ENCODE measurements around the gene LRBA.

LRBA gene

GRCh38 chr4:150725957-150726523 is 289.0 kb downstream of the LRBA start:
- no peak for DNase-seq (ENCODE audit: low read depth)

- DNase-seq (ENCODE audit: low read depth) = no peak
Observed at GRCh38 chr4:150723727-150724411, 291.2 kb downstream of the LRBA start.

- DNase-seq (ENCODE audit: low read depth) = no peak
Observed at GRCh38 chr4:150722908-150723362, 292.1 kb downstream of the LRBA start.

GRCh38 chr4:150720973-150721518 is 294.0 kb downstream of the LRBA start:
- DNase-seq (ENCODE audit: low read depth) = no peak

- DNase-seq (ENCODE audit: low read depth) = no peak
Observed at GRCh38 chr4:150717952-150718351, 297.1 kb downstream of the LRBA start.

- no peak for DNase-seq (ENCODE audit: low read depth)
Observed at GRCh38 chr4:150714462-150715438, 300.3 kb downstream of the LRBA start.

- DNase-seq (ENCODE audit: low read depth) = no peak
Observed at GRCh38 chr4:150713251-150713650, 301.8 kb downstream of the LRBA start.

GRCh38 chr4:150710770-150711375 is 304.2 kb downstream of the LRBA start:
- DNase-seq (ENCODE audit: low read depth) = no peak

GRCh38 chr4:150708004-150708403 is 307.1 kb downstream of the LRBA start:
- no peak for DNase-seq (ENCODE audit: low read depth)

- DNase-seq (ENCODE audit: low read depth) = no peak
Observed at GRCh38 chr4:150699599-150699998, 315.5 kb downstream of the LRBA start.

GRCh38 chr4:150695162-150695561 is 319.9 kb downstream of the LRBA start:
- no peak for DNase-seq (ENCODE audit: low read depth)

- no peak for DNase-seq (ENCODE audit: low read depth)
Observed at GRCh38 chr4:150694438-150694837, 320.6 kb downstream of the LRBA start.

GRCh38 chr4:150683775-150684350 is 331.2 kb downstream of the LRBA start:
- no peak for DNase-seq (ENCODE audit: low read depth)

- no peak for DNase-seq (ENCODE audit: low read depth)
Observed at GRCh38 chr4:150682126-150682525, 333.0 kb downstream of the LRBA start.

GRCh38 chr4:150681063-150681462 is 334.0 kb downstream of the LRBA start:
- DNase-seq (ENCODE audit: low read depth) = no peak

- DNase-seq (ENCODE audit: low read depth) = no peak
Observed at GRCh38 chr4:150680651-150681050, 334.4 kb downstream of the LRBA start.

GRCh38 chr4:150679765-150680343 is 335.2 kb downstream of the LRBA start:
- no peak for DNase-seq (ENCODE audit: low read depth)

- no peak for DNase-seq (ENCODE audit: low read depth)
Observed at GRCh38 chr4:150679018-150679764, 335.9 kb downstream of the LRBA start.

- no peak for DNase-seq (ENCODE audit: low read depth)
Observed at GRCh38 chr4:150673793-150674192, 341.3 kb downstream of the LRBA start.

GRCh38 chr4:150668824-150669223 is 346.3 kb downstream of the LRBA start:
- no peak for DNase-seq (ENCODE audit: low read depth)

- no peak for DNase-seq (ENCODE audit: low read depth)
Observed at GRCh38 chr4:150664935-150665334, 350.1 kb downstream of the LRBA start.

Measured in activated gamma-delta T cell treated with anti-CD3 and anti-CD28 coated beads, Interleukin-2, amount 50 U/mL, for 16 hours (primary cell).